DMS153 (cell line): ENCODE measurements around the gene USP10.

ENCODE experiments used
- DNase-seq: peaks from one replicate; lab custom pipeline; 2025; lab: John Stamatoyannopoulos, UW

USP10 gene

GRCh38 chr16:84699712-84700445 is at the start of gene USP10:
Gene USP10 (plus strand): TSS chr16:84700000. CDS start chr16:84700091, 91 bp downstream.
- peak; percentile 28 for DNase-seq

GRCh38 chr16:84650062-84650991 is 49.5 kb upstream of the USP10 start:
- no peak for DNase-seq

GRCh38 chr16:84652566-84652965 is 47.2 kb upstream of the USP10 start:
- DNase-seq = no peak

- no peak for DNase-seq
These were observed 45.6 kb upstream of the USP10 start for GRCh38 chr16:84654238-84654637.

GRCh38 chr16:84654998-84655397 is 44.8 kb upstream of the USP10 start:
- DNase-seq = no peak

GRCh38 chr16:84656649-84657048 is 43.2 kb upstream of the USP10 start:
- no peak for DNase-seq

- no peak for DNase-seq
These were observed 42.5 kb upstream of the USP10 start for GRCh38 chr16:84657229-84657837.

GRCh38 chr16:84658690-84659089 is 41.1 kb upstream of the USP10 start:
- no peak for DNase-seq

- no peak for DNase-seq
These were observed 40.0 kb upstream of the USP10 start for GRCh38 chr16:84659656-84660300.

- no peak for DNase-seq
These were observed 38.8 kb upstream of the USP10 start for GRCh38 chr16:84660973-84661372.

- no peak for DNase-seq
These were observed 38.3 kb upstream of the USP10 start for GRCh38 chr16:84661418-84662060.

- no peak for DNase-seq
These were observed 37.3 kb upstream of the USP10 start for GRCh38 chr16:84662471-84662870.

GRCh38 chr16:84663433-84664101 is 36.2 kb upstream of the USP10 start:
- no peak for DNase-seq

GRCh38 chr16:84665359-84665758 is 34.4 kb upstream of the USP10 start:
- DNase-seq = no peak

GRCh38 chr16:84665843-84666242 is 34.0 kb upstream of the USP10 start:
- DNase-seq = no peak

- DNase-seq = no peak
These were observed 32.0 kb upstream of the USP10 start for GRCh38 chr16:84667600-84668309.

GRCh38 chr16:84670063-84670462 is 29.7 kb upstream of the USP10 start:
- DNase-seq = no peak

GRCh38 chr16:84672276-84673202 is 27.3 kb upstream of the USP10 start:
- DNase-seq = no peak

GRCh38 chr16:84673203-84673535 is 26.6 kb upstream of the USP10 start:
- DNase-seq = no peak
